T-helper 1 cell treated with Interleukin-12 subunit alpha and Interleukin-12 subunit beta and Interleukin-4 antibody, amounts not matched to agents 30 ng/mL and 1 ng/mL, for 36 hours (primary cell): ENCODE measurements around the gene LRG1. TPM values are rescaled to one million over a fixed set of nuclear protein-coding genes. Genes with fewer than 3 reads are reported as not detected.

Experiments
- intact Hi-C: fragments of 100-400 bp; cut with micrococcal nuclease; formaldehyde crosslinking; loops from one replicate; pipeline ENCODE4 v1.15.1; 2024
- total RNA-seq: library from RNA; stranded (reverse); gene quantifications from 2 replicates; pipeline ENCODE4 v1.2.3, GENCODE V29; 2022

The LRG1 gene
- total RNA-seq, 1 donor from 2014 or later = 1.1 TPM

GRCh38 chr19:4511300-4512054 is 28.4 kb downstream of the LRG1 start:
- intact Hi-C loops = no loop called here

DNA sequence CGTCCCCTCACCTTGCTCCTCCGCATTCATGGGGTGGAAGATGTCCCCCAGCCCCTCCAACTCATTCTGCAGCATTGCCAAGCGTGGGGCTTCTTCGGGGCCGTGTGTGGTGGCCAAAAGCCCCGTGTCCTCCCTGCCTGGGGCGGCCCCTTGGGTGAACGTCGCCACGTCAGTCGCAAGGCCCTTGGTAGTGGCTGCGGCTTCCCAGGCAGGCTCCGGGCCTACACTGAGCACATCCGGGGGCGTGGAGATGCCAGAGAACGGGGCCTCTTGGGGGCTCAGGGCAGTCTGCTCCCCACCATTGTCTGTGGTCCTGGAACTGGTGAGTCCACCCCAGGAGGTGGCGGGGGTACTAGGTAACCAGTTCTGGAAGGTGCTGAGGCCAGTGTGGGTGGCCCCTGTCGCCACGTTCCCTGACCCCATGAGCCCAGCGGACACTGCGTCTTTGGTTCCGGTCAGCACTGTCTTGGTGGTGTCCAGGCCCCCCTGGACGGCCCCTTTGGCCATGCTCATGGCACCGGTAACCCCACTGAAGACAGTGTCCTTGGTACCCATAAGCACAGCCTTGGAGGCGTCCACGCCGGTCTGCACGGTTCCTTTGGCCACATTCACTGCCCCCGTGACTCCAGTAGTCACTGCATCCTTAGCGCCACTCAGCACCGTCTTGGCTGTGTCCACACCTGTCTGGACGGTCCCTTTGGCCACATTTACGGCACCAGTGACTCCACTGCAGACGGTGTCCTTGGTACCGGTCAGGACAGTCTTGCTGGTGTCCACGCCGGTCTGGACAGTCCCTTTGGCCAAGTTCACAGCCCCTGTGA is 29.2 kb downstream of the LRG1 start:
- intact Hi-C loops = no loop called here

- intact Hi-C loops = no loop called here
These were observed 31.1 kb downstream of the LRG1 start for GRCh38 chr19:4508698-4509097.

DNA sequence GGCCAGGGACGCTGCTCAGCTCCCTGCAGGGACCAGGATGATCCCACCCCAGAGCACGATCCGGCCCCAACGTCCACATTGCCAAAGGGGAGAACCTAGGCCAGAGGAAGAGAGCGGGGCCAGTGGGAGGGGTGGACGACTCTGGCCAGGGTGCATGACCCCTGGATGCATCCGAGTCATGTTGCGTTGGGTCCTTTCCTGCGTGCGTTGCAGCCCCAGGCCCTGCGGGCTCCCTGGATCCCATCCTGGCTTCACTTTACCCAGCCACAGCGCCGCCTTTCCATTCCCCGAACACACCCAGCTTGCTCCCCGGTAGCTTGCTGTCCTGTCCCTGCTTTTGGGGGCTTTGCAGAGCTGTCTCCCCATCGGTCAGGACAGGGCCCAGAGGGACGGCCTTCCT is 32.0 kb downstream of the LRG1 start:
- intact Hi-C loops = no loop called here

DNA sequence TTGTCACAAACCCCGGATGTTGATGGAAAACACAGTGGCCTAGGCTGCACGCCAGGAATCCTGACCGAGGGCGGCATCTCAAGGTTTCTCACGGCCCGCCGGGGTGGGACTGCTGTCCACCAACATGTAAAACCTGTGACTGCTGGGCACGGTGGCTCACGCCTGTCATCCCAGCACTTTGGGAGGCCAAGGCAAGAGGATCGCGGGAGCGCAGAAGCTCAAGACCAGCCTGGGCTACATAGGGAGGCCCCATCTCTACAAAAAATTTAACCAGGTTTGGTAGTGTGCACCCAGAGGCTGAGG is 32.7 kb downstream of the LRG1 start:
- intact Hi-C loops = no loop called here

DNA sequence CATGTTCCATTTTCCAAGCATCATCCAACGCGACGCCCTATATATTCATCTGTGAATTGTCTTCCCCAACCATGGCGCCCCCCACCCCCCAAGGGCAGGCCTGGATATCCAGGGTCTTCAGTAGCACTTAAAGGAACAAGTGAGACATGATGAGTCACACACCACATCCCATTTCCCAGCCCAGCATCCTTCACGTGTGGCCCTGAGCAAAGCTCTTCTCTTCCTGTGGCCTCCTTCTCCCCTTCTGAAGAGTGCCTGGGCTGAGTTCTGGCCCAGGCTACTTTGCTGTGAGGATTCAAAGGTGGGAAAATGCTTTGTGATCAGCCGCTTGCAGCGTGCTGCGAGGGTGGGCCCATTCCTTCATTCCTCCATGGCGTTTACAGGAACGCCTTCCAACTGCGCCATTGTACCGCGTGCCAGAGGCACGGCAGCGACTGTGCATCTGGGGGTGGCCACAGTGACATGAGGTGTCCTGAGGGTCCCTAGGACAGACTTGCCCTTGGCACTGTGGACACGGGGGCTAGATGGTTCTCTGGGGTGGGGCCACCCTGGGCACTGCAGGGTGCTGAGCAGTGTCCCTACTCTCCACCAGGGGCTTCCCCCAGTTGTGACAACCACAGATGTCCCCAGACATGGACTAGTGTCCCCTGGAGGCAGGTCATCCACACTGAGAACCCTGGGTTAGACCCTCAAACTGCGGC is 33.2 kb downstream of the LRG1 start:
- intact Hi-C loops = no loop called here

DNA sequence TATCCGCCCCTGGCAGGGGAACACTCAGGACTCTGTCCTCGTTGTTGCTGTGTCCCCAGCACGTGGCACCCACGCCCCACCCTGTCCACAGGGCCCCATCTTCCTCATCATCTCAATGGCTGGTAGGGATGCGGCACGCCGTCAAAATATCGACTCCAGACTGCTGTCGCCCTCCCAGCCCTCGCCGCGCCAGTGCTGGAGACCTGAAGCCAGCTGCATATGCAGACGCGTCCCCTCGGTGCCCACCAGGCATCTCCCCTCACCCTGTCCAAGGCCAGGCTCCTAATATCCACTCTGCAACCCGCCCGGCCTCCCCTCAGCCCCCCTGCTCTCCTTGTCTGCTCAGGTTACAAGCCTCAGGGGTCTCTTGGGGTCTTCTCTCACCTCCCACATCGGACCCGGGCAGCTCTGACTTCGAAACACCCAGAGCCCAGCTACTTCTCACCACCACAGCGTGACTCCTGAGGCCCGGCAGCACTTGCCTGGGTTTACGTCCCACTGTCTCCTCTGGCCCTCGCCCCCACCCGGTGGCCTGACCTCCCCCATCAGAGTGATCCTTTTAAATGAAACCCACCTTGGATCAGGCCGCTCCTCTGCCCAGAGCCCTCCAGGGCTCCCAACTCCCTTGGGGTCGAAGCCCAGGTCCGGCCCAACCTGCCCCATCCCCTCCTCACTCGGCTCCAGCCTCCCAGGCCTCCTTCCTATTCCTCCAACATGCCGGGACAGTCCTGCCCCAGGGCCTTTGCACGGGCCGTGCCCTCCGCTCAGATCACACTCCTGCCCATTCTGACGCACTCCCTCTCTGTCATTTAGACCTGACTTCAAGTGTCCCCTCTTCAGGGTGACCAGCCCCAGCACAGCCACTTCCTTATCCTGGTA is 34.0 kb downstream of the LRG1 start:
- intact Hi-C loops = no loop called here

DNA sequence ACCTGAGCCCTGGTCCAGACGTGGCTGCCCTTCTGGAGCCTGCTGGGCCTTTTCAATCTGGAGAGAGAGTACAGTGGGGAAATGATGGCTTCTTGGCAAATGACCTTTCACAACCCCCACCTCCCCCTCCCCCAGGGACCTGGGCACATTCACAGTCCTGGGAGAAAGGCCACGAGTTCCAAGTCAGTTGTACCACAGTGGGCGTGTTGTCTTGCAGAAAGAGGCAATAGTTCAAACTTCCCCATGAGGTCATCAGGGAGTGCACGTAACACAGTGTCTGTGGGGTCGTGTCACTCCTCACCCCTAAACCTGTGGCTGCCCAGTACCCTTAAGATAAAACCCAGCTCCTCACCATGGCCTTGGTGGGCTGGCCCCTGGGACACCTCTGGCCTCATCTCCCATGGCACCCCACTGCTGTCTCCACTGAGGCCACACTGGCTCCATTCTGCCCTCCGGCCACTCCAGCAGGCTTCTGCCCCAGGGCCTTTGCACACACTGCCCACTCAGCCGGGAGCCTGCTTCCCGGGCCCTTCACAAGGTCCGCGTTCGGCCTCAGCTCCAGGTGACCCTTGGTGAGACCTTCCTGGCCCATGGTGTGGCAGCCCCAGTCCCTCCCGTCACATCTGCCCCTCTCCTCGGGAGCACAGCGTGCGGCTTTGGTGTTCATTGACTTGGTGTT is 34.8 kb downstream of the LRG1 start:
- intact Hi-C loops = no loop called here

- intact Hi-C loops = no loop called here
These were observed 35.5 kb downstream of the LRG1 start for GRCh38 chr19:4504297-4504701.

GRCh38 chr19:4503825-4504170 is 36.0 kb downstream of the LRG1 start:
- intact Hi-C loops = no loop called here

DNA sequence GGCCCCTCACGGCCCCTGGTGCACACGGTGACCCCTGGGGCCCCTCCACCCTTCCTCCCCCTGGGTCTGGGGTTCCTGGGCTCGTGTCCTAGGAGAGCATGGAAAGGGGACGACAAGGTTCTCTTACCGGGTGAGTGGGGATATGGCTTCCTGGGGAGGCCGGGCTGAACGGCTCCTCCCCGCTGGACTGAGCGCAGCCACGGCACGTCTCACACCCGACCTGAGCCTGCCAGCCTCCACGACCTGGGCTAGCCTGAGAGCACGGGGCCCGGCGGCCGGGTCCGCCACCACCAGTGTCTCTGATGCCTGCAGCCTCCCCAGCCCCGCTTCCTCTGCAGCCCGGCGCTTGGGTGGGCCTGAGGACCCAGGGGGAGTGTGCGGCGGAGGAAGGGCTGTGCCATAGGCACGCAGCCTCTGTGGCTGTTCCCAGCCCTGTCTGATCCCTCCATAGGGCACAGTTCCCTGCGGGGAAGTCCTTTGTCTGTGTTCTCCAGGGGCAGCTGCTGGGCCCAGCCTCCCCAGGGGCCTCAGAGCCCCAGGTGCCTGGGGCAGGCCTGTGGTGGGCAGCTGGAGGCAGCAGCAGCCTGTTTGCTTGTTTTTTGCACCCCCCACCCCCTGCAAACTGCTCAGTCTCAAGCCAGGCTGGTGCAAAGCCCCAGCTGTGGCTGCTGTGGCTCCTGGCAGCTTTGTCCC is 36.6 kb downstream of the LRG1 start:
- intact Hi-C loops = no loop called here

DNA sequence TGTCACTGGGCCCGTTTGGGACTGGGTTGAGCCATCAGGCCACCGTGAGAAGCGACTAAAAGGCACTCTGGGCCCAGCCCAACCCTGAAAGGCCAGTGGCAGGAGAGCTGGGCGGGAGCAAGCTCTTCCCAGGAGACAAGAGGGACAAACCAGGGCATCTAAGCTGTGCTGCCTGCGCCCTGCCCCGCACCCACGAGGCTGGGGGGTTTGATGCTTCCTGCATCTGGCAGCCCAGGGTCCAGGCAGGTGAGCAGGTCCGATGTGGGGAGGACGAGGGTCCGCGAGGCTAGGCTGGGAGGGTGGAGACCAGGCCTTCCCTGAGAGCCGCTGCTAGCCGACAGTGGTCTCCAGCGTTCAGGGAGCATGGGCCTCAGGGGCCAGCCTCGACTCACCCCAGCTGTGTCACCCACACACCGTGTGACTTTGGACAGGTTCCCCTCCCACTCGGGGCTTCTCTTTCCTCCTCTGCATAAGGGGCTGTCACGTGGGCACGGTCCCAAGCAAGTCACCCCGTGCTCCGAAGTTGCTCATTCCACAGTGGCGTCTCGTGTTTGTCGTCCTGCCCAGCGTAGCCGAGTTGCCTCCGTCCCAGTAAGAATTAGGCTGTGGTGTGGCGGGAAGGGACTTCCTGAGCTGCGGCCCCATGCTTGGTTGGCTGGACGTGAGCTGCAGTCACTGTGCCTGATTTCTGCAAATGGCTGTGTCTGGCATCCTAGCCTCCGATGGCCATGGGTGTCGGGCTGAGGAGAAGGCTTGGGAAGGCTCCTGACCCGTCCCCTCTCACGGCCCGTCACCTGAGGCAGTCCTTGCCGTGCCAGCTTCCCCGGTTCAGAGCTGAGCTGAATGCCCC is 37.3 kb downstream of the LRG1 start:
- intact Hi-C loops = no loop called here

DNA sequence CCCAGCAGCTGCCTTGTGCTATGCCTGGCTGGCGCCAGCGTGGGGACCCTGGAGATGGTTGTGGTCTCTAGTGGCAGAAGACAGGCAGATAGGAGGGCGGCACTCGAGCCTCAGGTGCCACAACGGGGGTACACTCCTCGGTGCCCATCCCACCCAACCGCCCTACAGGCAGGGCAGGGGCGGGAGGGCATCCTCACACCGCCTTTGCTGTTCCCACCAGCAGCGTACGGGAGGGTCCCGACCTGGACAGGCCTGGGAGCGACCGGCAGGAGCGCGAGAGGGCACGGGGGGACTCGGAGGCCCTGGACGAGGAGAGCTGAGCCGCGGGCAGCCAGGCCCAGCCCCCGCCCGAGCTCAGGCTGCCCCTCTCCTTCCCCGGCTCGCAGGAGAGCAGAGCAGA is 38.1 kb downstream of the LRG1 start:
- intact Hi-C loops = no loop called here

GRCh38 chr19:4500841-4501591 is 38.8 kb downstream of the LRG1 start:
- intact Hi-C loops = no loop called here

GRCh38 chr19:4499855-4500254 is 40.0 kb downstream of the LRG1 start:
- intact Hi-C loops = no loop called here

DNA sequence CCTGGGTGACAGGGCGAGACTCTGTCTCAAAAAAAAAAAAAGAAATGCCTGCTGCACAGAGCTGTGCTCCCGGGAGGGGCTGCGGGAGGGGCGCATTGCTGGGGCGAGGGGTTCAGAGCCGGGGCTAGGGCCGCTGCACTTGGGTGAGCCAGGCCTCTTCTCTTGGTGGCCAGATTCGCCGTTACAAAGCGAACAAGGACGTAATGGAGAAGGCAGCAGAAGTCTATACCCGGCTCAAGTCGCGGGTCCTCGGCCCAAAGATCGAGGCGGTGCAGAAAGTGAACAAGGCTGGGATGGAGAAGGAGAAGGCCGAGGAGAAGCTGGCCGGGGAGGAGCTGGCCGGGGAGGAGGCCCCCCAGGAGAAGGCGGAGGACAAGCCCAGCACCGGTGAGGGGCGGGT is 40.5 kb downstream of the LRG1 start:
- intact Hi-C loops = no loop called here

DNA sequence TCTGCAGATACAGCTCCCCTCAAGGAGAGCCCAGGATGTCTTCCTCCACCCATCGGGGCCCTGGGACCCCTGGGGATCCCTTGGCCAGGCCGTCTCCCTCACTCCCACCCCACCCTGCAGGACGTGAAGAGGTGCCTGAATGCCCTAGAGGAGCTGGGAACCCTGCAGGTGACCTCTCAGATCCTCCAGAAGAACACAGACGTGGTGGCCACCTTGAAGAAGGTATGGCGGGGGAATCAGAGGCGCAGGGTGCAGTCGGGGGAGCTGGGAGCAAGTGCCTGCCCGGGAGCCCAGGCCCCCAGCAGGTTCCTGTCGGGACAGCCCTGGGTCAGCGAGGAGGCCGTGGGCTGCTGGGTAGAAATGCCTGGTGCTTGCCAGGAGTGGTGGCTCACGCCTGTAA is 41.1 kb downstream of the LRG1 start:
- intact Hi-C loops = no loop called here

GRCh38 chr19:4497770-4498389 is 42.0 kb downstream of the LRG1 start:
- intact Hi-C loops = no loop called here
